Measurements from ENCODE around the gene TTLL10. TPM values are rescaled to one million over a fixed set of nuclear protein-coding genes. Genes with fewer than 3 reads are reported as not detected.

TTLL10 gene
- total RNA-seq, 2 experiments from 2014 or later = not detected

- TF ChIP-seq CTCF (IDR thresholded peaks at IDR 0.05) = no peak
- peaks cover 18% of the 10 kb centered on the region for H3K4me1 Mint-ChIP-seq (ENCODE audit: low read depth)
- DNase-seq (no peak), ATAC-seq (no peak)
- H3K27ac Mint-ChIP-seq = no peak overlapping the region
- ChIA-PET POLR2A (no interaction called here), CTCF (no interaction called here)
- H3K36me3 Mint-ChIP-seq (ENCODE audit: low read depth) = no peaks in the 10 kb centered on the region
- H3K4me3 Mint-ChIP-seq = no peak overlapping the region
- intact Hi-C loops (cut with micrococcal nuclease) = no loop called here
- no peaks in the 10 kb centered on the region for H3K9me3 Mint-ChIP-seq
- H3K27me3 Mint-ChIP-seq = peaks cover 4% of the 10 kb centered on the region
These were observed 4.9 kb upstream of the TTLL10 start for GRCh38 chr1:1168451-1169411.

GRCh38 chr1:1169429-1170214 is 4.1 kb upstream of the TTLL10 start:
- POLR2A ChIA-PET = interaction anchor here (0.6 kb wide), 1 partner anchor 29 kb away, joined by 3 read pairs; no protein-coding TSS in a partner anchor
- TF ChIP-seq CTCF (IDR thresholded peaks at IDR 0.05) = no peak
- CTCF ChIA-PET = no interaction called here
- H3K9me3 Mint-ChIP-seq = no peaks in the 10 kb centered on the region
- no peak for ATAC-seq
- peaks cover 4% of the 10 kb centered on the region for H3K27me3 Mint-ChIP-seq
- peaks cover 24% of the 10 kb centered on the region for H3K4me1 Mint-ChIP-seq (ENCODE audit: low read depth)
- intact Hi-C loops (cut with micrococcal nuclease) = no loop called here
- no peak for DNase-seq
- no peak overlapping the region for H3K4me3 Mint-ChIP-seq
- no peaks in the 10 kb centered on the region for H3K36me3 Mint-ChIP-seq (ENCODE audit: low read depth)
- no peak overlapping the region for H3K27ac Mint-ChIP-seq

- Mint-ChIP-seq H3K4me3 (no peak overlapping the region), H3K4me1 (ENCODE audit: low read depth) (peaks cover 27% of the 10 kb centered on the region), H3K9me3 (no peaks in the 10 kb centered on the region), H3K36me3 (ENCODE audit: low read depth) (no peaks in the 10 kb centered on the region), H3K27ac (no peak overlapping the region), H3K27me3 (peaks cover 4% of the 10 kb centered on the region)
- intact Hi-C loops (cut with micrococcal nuclease) = no loop called here
- ChIA-PET POLR2A (interaction anchor here (0.6 to 1.6 kb wide), 3 partner anchors 18 to 44 kb away, joined by 3 to 5 read pairs (median 3); partner anchors contain the start of gene TNFRSF4), CTCF (interaction anchor here (1.2 to 1.4 kb wide), 2 partner anchors 49 to 121 kb away, joined by 4 read pairs; no protein-coding TSS in a partner anchor)
- no peak for TF ChIP-seq CTCF (IDR thresholded peaks at IDR 0.05)
- DNase-seq (no peak), ATAC-seq (no peak)
These were observed 3.2 kb upstream of the TTLL10 start for GRCh38 chr1:1170215-1171091.

GRCh38 chr1:1171161-1171545 is 2.5 kb upstream of the TTLL10 start:
- no peak overlapping the region for H3K27ac Mint-ChIP-seq
- no peak for TF ChIP-seq CTCF (IDR thresholded peaks at IDR 0.05)
- no peaks in the 10 kb centered on the region for H3K9me3 Mint-ChIP-seq
- POLR2A ChIA-PET = interaction anchor here (0.6 to 1.6 kb wide), 5 partner anchors 19 to 139 kb away, joined by 3 to 5 read pairs (median 3); partner anchors contain the start of gene TNFRSF4
- H3K4me3 Mint-ChIP-seq = no peak overlapping the region
- intact Hi-C loops (cut with micrococcal nuclease) = no loop called here
- CTCF ChIA-PET = interaction anchor here (0.8 to 1.6 kb wide), 4 partner anchors 49 to 186 kb away, joined by 3 to 4 read pairs (median 4); no protein-coding TSS in a partner anchor
- ATAC-seq (no peak), DNase-seq (no peak)
- H3K27me3 Mint-ChIP-seq = peaks cover 4% of the 10 kb centered on the region
- peaks cover 28% of the 10 kb centered on the region for H3K4me1 Mint-ChIP-seq (ENCODE audit: low read depth)
- H3K36me3 Mint-ChIP-seq (ENCODE audit: low read depth) = no peaks in the 10 kb centered on the region

Measured in activated CD8-positive, alpha-beta T cell treated with anti-CD3 and anti-CD28 coated beads for 36 hours (primary cell).